ENCODE measurements around the gene BSX. TPM values are rescaled to one million over a fixed set of nuclear protein-coding genes. Genes with fewer than 3 reads are reported as not detected.

The BSX gene
- total RNA-seq, 1 experiment from 2014 or later, result not detected

DNA sequence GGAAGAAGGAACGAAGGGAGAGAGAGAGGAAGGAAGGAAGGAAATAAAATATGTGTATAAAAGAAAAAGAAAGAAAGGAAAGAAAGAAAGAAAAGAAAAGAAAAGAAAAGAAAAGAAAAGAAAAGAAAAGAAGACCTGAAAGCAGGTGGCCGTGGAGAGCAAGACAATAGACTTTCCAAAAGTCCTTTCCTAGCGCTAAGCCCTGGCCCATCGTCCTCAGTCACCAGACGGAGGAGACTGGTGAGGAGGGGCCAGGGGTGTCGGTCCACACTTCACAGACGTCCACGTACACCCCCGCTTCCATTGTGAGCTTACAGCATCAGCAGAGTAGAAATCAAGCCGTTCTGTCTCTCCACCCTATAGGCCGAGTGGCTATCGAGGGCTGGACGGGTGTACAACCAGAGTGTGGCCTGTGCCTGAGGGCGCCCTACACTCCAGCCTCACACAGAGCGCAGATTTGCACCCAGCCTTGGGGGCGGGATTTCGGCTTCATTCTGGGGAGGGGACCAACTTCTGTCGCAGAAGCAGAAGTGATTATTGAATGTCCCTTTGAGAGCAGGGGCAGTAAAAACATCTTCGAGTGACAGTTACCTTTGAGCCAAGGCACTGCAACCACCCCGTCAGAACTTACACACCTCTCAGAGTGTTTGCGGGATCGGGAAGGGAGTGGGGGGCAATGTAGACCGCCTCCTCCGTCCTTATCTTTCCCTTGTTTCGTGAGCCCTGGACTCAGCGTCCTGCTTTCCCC, 2.0 kb upstream of the BSX start:
- H3F3A ChIP-seq (ENCODE audit: low read length, unreplicated experiment), result no peaks in the 10 kb centered on the region
- H3K4me1 ChIP-seq (ENCODE audit: insufficient read depth, low read length), result no peaks in the 10 kb centered on the region
- intact Hi-C loops (cut with micrococcal nuclease), result no loop called here
- H3K9me2 ChIP-seq (replicated peaks; ENCODE audit: low read length), result no peaks in the 10 kb centered on the region
- H3K27ac ChIP-seq (ENCODE audit: low read length), result no peak overlapping the region
- peak overlapping the region; percentile 72 for H3K4me2 ChIP-seq (ENCODE audit: low read length)
- H3K27me3 ChIP-seq (ENCODE audit: low read length), result peaks cover 95% of the 10 kb centered on the region
- H4K20me1 ChIP-seq (ENCODE audit: low read length), result no peaks in the 10 kb centered on the region
- no peak overlapping the region for H3K9ac ChIP-seq (ENCODE audit: low read length)
- peak overlapping the region; percentile 57; the same call in 1 of the 2 replicates for H2AFZ ChIP-seq (ENCODE audit: low read length)
- H3K79me2 ChIP-seq (ENCODE audit: low read length), result no peaks in the 10 kb centered on the region
- ChIA-PET CTCF (no interaction called here), POLR2A (ENCODE audit: unreplicated experiment) (no interaction called here)
- no peaks in the 10 kb centered on the region for H3K36me3 ChIP-seq (ENCODE audit: low read depth, low read length)
- no peak for TF ChIP-seq EZH2phosphoT487 (IDR thresholded peaks at IDR 0.05; ENCODE audit: borderline replicate concordance, low read length)
- no peak for TF ChIP-seq EZH2 (IDR thresholded peaks at IDR 0.05; ENCODE audit: low read length, unreplicated experiment)
- TF ChIP-seq, protein P1, sequence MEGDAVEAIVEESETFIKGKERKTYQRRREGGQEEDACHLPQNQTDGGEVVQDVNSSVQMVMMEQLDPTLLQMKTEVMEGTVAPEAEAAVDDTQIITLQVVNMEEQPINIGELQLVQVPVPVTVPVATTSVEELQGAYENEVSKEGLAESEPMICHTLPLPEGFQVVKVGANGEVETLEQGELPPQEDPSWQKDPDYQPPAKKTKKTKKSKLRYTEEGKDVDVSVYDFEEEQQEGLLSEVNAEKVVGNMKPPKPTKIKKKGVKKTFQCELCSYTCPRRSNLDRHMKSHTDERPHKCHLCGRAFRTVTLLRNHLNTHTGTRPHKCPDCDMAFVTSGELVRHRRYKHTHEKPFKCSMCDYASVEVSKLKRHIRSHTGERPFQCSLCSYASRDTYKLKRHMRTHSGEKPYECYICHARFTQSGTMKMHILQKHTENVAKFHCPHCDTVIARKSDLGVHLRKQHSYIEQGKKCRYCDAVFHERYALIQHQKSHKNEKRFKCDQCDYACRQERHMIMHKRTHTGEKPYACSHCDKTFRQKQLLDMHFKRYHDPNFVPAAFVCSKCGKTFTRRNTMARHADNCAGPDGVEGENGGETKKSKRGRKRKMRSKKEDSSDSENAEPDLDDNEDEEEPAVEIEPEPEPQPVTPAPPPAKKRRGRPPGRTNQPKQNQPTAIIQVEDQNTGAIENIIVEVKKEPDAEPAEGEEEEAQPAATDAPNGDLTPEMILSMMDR (conservative IDR thresholded peaks at IDR 0.05; ENCODE audit: low read depth, low read length), result no peak
- ATAC-seq, result no peak
- H3K4me3 ChIP-seq (ENCODE audit: low read length), result peak overlapping the region; percentile 62
- DNase-seq, result no peak
- no peaks in the 10 kb centered on the region for H3K9me3 ChIP-seq (ENCODE audit: low read length)
- no TSS peak for BruUV-seq (replicated peaks)

GRCh38 chr11:122979815-122980595, 1.6 kb downstream of the BSX start:
- POLR2A ChIA-PET (ENCODE audit: unreplicated experiment), result no interaction called here
- Histone ChIP-seq H4K20me1 (ENCODE audit: low read length) (no peaks in the 10 kb centered on the region), H3K36me3 (ENCODE audit: low read depth, low read length) (no peaks in the 10 kb centered on the region), H3K4me2 (ENCODE audit: low read length) (no peak overlapping the region), H3F3A (ENCODE audit: low read length, unreplicated experiment) (no peaks in the 10 kb centered on the region), H3K27ac (ENCODE audit: low read length) (no peak overlapping the region), H3K4me1 (ENCODE audit: insufficient read depth, low read length) (no peaks in the 10 kb centered on the region), H2AFZ (ENCODE audit: low read length) (no peak overlapping the region), H3K9me3 (ENCODE audit: low read length) (no peaks in the 10 kb centered on the region), H3K4me3 (ENCODE audit: low read length) (no peak overlapping the region), H3K9me2 (replicated peaks; ENCODE audit: low read length) (no peaks in the 10 kb centered on the region), H3K9ac (ENCODE audit: low read length) (no peak overlapping the region), H3K79me2 (ENCODE audit: low read length) (no peaks in the 10 kb centered on the region), H3K27me3 (ENCODE audit: low read length) (peaks cover 97% of the 10 kb centered on the region)
- CTCF ChIA-PET, result no interaction called here
- no TSS peak for BruUV-seq (replicated peaks)
- peak; percentile 57 for TF ChIP-seq EZH2 (IDR thresholded peaks at IDR 0.05; ENCODE audit: low read length, unreplicated experiment)
- TF ChIP-seq, protein P1 (conservative IDR thresholded peaks at IDR 0.05; ENCODE audit: low read depth, low read length), result no peak
- TF ChIP-seq EZH2phosphoT487 (IDR thresholded peaks at IDR 0.05; ENCODE audit: borderline replicate concordance, low read length), result 0 out of 2 replicates have a peak, but pooled peaks have one; percentile 9
- ATAC-seq, result no peak
- no peak for DNase-seq
- intact Hi-C loops (cut with micrococcal nuclease), result no loop called here
